GM18858 (cell line): ENCODE measurements around the gene LRP5.

Source experiments
- ATAC-seq: cut with Tn5 transposase; IDR thresholded peaks from one replicate; pipeline ENCODE4 v1.9.1; 2021; ENCODE audit not compliant: unreplicated experiment

LRP5 gene

DNA sequence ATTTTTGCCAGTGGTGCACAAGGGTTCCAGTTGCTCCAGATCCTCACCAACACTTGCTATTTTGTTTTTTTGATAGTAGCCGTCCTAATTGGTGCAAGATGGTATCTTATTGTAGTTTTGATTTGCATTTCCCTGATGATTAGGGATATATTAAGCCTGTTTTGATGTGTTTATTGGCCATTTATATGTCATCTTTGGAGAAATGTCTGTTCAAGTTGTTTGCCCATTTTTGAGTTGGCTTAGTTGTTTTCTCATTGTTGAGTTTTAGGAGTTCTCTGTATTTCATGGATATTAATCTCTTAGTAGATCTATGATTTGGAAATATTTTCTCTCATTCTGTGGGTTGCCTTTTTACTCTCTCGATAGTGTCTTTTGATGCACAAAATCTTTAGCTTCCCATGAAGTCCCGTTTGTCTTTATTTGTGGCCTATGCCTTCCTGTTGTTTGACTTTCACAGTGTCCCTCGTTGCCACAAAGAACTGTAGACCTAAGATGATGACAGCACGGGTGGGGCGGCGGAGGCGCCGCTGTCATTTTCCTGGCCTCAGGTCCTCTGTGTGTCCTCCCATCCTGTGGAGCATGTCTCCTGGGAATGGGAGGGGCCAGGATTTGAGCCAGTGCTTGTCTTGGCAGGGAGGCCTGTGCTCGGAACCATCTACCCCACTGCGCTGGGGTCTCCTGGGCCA, 33.5 kb downstream of the LRP5 start:
- ATAC-seq = no peak

GRCh38 chr11:68346462-68346790, 34.0 kb downstream of the LRP5 start:
- no peak for ATAC-seq

DNA sequence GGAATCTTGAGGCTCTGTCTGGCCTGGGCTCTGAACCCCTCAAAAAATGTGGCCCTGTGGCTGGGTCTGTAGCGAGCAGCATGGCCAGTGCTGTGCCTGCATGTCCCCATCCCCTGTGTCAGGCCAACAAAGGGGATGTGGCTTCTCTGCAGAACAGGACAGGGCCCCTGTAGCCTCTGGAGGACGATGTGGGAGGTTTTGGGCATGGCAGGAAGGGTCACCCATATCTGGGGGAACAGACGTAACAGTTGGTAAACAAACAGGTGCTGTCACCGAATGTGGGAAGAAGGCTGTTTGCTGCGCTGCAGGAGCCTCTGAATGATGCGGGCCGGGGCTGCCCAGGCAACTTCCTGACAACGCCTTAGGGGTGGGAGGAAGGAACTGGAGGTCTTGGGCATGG, 35.0 kb downstream of the LRP5 start:
- ATAC-seq = no peak

DNA sequence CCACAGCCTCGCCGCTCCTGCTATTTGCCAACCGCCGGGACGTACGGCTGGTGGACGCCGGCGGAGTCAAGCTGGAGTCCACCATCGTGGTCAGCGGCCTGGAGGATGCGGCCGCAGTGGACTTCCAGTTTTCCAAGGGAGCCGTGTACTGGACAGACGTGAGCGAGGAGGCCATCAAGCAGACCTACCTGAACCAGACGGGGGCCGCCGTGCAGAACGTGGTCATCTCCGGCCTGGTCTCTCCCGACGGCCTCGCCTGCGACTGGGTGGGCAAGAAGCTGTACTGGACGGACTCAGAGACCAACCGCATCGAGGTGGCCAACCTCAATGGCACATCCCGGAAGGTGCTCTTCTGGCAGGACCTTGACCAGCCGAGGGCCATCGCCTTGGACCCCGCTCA, 35.5 kb downstream of the LRP5 start:
- ATAC-seq = no peak

GRCh38 chr11:68349461-68350249, 37.3 kb downstream of the LRP5 start:
- no peak for ATAC-seq

DNA sequence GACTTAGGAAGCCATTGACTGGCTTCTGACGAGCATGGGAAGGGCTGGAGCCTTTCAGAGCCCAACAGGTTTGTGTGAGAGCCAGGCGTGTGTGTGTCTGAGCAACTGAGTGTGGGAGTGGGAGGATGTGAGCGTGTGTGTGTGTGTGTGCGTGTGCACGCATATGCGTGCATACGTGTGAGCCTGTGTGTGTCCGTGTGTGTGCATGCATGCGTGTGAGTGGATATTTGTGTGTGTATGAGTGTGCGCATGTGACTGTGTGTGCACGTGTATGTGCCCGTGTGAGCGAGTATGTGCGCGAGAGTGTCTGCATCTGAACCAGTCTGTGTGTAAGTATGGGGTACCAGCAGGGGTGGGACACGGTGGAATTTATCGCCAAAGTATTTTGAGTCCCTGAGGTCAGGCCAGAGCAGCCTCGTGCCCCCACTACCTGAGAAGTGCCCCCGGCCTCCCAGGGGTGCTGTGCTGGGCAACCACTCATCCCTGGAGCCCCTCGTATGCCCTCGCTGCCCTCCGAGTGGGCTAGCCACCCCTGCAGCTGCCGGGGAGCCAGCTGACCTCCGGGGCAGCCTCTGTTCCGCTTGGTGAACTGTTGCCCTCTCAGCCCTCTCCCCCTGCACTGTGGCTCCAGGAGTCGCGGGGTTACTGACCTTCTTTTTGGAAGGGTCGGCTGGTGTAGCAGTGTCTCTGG, 38.5 kb downstream of the LRP5 start:
- no peak for ATAC-seq

GRCh38 chr11:68351450-68352275, 39.3 kb downstream of the LRP5 start:
- ATAC-seq = no peak

GRCh38 chr11:68352591-68352990, 40.2 kb downstream of the LRP5 start:
- no peak for ATAC-seq

- ATAC-seq = no peak
Observed at GRCh38 chr11:68353118-68353517, 40.7 kb downstream of the LRP5 start.

- no peak for ATAC-seq
Observed at GRCh38 chr11:68353669-68354068, 41.3 kb downstream of the LRP5 start.

DNA sequence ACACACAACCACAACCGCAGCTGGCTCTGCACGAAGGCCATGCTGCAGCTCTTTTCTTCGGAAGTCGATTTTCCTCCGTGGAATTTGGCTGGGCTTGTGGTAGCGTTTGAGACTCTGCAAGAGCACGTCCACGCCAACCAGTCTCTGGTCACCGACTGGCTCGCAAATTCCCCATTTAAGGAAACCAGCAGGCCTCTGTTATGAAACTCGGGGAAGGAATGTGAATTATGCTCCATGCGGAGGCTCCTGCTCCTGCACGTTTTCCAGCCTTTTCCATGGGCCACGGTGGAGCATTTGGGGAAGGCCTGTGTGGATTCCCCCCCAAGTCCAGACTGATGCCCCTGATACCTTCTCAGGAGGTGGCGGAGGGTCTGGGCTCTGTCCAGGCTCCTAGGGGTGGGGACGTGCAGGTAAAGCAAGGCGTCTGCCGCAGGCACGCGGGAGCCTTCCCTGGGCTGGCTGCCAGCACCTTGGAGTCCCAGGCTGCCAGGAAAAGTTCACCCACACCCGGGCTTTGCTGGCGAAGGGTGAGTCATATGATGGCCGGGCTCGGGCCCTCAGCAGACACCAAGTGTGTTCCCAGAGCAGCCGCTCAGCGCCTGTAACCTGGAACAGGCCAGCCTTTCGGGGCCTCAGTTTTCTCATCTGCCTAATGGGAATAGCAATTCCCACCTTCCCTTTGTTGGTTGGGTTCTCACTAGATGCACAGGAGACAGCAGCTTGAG, 41.9 kb downstream of the LRP5 start:
- no peak for ATAC-seq

DNA sequence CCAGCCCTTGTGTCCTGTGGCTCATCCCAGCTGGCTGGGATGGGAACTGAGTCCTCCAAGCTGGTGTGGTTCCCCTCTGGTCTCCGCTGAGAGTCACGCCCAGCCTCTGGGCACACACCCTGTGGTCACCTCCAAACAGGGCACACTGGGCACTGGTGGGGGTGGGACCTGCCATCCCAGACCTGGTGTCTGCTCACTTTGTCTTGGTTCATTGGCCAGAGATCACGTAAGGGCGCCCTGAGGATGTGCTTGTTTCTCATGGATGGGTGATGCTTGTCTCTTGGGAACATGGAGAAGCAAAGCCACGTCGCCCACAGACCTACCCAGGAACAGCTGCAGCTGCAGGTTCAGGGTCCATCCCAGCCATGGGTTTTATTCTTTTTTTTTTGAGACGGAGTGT, 43.1 kb downstream of the LRP5 start:
- ATAC-seq = no peak

GRCh38 chr11:68357568-68357967, 45.2 kb downstream of the LRP5 start:
- ATAC-seq = no peak

GRCh38 chr11:68358416-68358815, 46.0 kb downstream of the LRP5 start:
- no peak for ATAC-seq

GRCh38 chr11:68361702-68362101, 49.3 kb downstream of the LRP5 start:
- ATAC-seq = no peak

DNA sequence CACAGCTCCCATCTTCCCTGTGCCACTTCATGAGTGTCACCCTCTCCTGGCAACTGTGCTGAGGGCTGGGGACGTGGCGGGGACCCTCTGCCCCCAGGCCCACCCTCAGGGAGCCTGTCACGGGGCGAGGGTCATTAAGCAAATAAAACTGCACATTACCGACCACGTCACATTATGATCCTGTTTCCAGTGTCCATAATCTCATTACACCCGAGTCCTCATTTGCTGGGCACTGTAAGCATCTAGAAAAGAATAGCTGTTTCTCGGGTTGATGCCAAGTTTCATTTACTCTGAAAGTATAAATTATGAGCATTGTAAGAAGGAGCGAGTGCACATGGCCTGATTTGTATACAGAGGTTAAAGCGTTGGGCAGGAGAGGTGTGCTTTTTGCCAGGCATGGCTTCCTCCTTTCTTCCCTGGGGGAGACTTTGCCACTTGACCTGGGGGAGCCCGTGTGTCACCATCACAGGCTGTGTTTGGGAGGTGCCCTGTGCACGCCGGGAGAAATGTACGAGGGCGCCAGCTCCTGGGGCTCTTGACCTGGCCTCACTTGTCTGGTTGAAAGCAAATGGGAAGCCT, 50.5 kb downstream of the LRP5 start:
- ATAC-seq = no peak

DNA sequence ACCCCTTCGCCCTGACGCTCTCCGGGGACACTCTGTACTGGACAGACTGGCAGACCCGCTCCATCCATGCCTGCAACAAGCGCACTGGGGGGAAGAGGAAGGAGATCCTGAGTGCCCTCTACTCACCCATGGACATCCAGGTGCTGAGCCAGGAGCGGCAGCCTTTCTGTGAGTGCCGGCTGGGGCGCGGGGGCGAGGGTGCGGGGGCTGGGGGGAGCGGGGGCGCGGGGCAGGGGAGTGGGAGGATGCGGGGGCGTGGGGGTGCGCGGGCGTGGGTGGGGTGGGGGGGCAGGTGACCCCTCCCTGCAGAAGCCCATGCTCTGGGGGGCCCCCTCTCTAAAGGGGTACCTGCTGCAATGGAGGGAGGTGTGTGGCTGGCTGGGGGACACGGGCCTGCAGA, 51.4 kb downstream of the LRP5 start:
- ATAC-seq = no peak

GRCh38 chr11:68364581-68364980, 52.2 kb downstream of the LRP5 start:
- no peak for ATAC-seq

GRCh38 chr11:68365943-68366435, 53.6 kb downstream of the LRP5 start:
- no peak for ATAC-seq

DNA sequence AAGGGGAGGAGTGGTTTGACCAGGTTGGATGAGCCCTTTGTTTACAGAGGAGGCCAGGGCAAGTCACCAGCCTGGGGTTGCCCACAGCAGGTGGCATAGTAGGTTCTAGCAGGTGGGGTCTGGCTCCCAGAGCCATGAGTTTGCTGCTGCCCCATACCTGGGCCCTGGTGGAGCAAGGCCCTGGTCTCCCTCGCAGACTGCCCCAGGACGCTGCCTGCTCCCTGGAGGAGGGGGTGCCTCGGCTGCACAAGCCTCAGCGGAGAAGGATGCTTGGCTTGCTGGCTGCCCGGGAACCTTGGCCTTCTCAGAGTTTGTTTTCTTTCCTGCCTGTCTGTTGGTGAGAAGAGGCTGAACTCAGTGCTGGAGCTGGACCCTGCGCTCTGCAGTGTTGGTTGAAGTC, 54.9 kb downstream of the LRP5 start:
- ATAC-seq = no peak
